ENCODE measurements around the gene PSME2.

Gene PSME2

GRCh38 chr14:24184104-24184970, 37.9 kb upstream of the PSME2 start:
- no peak overlapping the region for H3K27ac ChIP-seq
- TF ChIP-seq ZFX (IDR thresholded peaks at IDR 0.05; ENCODE audit: borderline replicate concordance) = no peak

- H3K27ac ChIP-seq = no peak overlapping the region
- no peak for TF ChIP-seq CTCF (IDR thresholded peaks at IDR 0.05)
These were observed 36.6 kb upstream of the PSME2 start for GRCh38 chr14:24183014-24183481.

- no peak for TF ChIP-seq ZFX (IDR thresholded peaks at IDR 0.05; ENCODE audit: borderline replicate concordance)
- no peak for TF ChIP-seq CTCF (IDR thresholded peaks at IDR 0.05)
- H3K27ac ChIP-seq = no peak overlapping the region
These were observed 35.9 kb upstream of the PSME2 start for GRCh38 chr14:24182110-24182882.

- no peak overlapping the region for H3K27ac ChIP-seq
- TF ChIP-seq ZFX (IDR thresholded peaks at IDR 0.05; ENCODE audit: borderline replicate concordance) = no peak
- TF ChIP-seq CTCF (IDR thresholded peaks at IDR 0.05) = no peak
These were observed 35.1 kb upstream of the PSME2 start for GRCh38 chr14:24181371-24182077.

- TF ChIP-seq CTCF (IDR thresholded peaks at IDR 0.05) (no peak), ZFX (IDR thresholded peaks at IDR 0.05; ENCODE audit: borderline replicate concordance) (no peak)
- H3K27ac ChIP-seq = no peak overlapping the region
These were observed 33.8 kb upstream of the PSME2 start for GRCh38 chr14:24179961-24180796.

- TF ChIP-seq ZFX (IDR thresholded peaks at IDR 0.05; ENCODE audit: borderline replicate concordance) = no peak
- no peak for TF ChIP-seq CTCF (IDR thresholded peaks at IDR 0.05)
- no peak overlapping the region for H3K27ac ChIP-seq
These were observed 33.0 kb upstream of the PSME2 start for GRCh38 chr14:24179294-24179960.

Measured in 22Rv1 (cell line).